HG03571 (cell line): ENCODE results near the gene TM9SF3.
"Not testable (repeated sequence)": the region's sequence is repeated elsewhere in the genome, so short reads cannot be mapped to it uniquely, and the experiment has no call there.

Source experiments
- ATAC-seq: cut with Tn5 transposase; IDR thresholded peaks from one replicate; pipeline ENCODE4 v1.9.1; 2021; ENCODE audit not compliant: unreplicated experiment

TM9SF3 gene

GRCh38 chr10:96570983-96571964, 15.5 kb downstream of the TM9SF3 start:
- no peak for ATAC-seq

GRCh38 chr10:96570511-96570910, 16.3 kb downstream of the TM9SF3 start:
- ATAC-seq: no peak

- no peak for ATAC-seq
Observed at GRCh38 chr10:96568402-96568801, 18.4 kb downstream of the TM9SF3 start.

GRCh38 chr10:96565774-96566173, 21.0 kb downstream of the TM9SF3 start:
- no peak for ATAC-seq

- no peak for ATAC-seq
Observed at GRCh38 chr10:96560966-96561887, 25.6 kb downstream of the TM9SF3 start.

- no peak for ATAC-seq
Observed at GRCh38 chr10:96560489-96560888, 26.3 kb downstream of the TM9SF3 start.

GRCh38 chr10:96556003-96556402, 30.8 kb downstream of the TM9SF3 start:
- ATAC-seq: no peak

- no peak for ATAC-seq
Observed at GRCh38 chr10:96555330-96555729, 31.5 kb downstream of the TM9SF3 start.

GRCh38 chr10:96548589-96548988, 38.2 kb downstream of the TM9SF3 start:
- ATAC-seq: no peak

- not testable (repeated sequence) for ATAC-seq
Observed at GRCh38 chr10:96545558-96545957, 41.3 kb downstream of the TM9SF3 start.

- ATAC-seq: no peak
Observed at GRCh38 chr10:96541921-96542320, 44.9 kb downstream of the TM9SF3 start.

- ATAC-seq: no peak
Observed at GRCh38 chr10:96540240-96540639, 46.6 kb downstream of the TM9SF3 start.

GRCh38 chr10:96538683-96539082, 48.1 kb downstream of the TM9SF3 start:
- no peak for ATAC-seq

GRCh38 chr10:96536129-96536528, 50.7 kb downstream of the TM9SF3 start:
- no peak for ATAC-seq

- no peak for ATAC-seq
Observed at GRCh38 chr10:96532523-96532922, 54.3 kb downstream of the TM9SF3 start.

- ATAC-seq: no peak
Observed at GRCh38 chr10:96529634-96530279, 57.1 kb downstream of the TM9SF3 start.

GRCh38 chr10:96524741-96525140, 62.1 kb downstream of the TM9SF3 start:
- ATAC-seq: no peak

- no peak for ATAC-seq
Observed at GRCh38 chr10:96517284-96517683, 69.5 kb downstream of the TM9SF3 start.

GRCh38 chr10:96516337-96516736, 70.5 kb downstream of the TM9SF3 start:
- no peak for ATAC-seq

- peak; percentile 55 for ATAC-seq
Observed at GRCh38 chr10:96513698-96514561, 72.9 kb downstream of the TM9SF3 start, which contains the start of gene TLL2. Gene TLL2, minus strand, starts transcription at chr10:96513926. Its CDS starts 241 bp downstream, at chr10:96513685.
